HG03521 (cell line): ENCODE results near the gene PIBF1.
"Not testable (repeated sequence)": the region's sequence is repeated elsewhere in the genome, so short reads cannot be mapped to it uniquely, and the experiment has no call there.

ENCODE experiments used
- ATAC-seq: cut with Tn5 transposase; IDR thresholded peaks from one replicate; pipeline ENCODE4 v1.9.1; 2021; ENCODE audit warnings: mild to moderate bottlenecking, moderate library complexity; ENCODE audit not compliant: unreplicated experiment

Gene PIBF1

GRCh38 chr13:72896869-72897268 lies 114.9 kb downstream of the PIBF1 start:
- ATAC-seq, result no peak

- not testable (repeated sequence) for ATAC-seq
These were observed 119.6 kb downstream of the PIBF1 start for GRCh38 chr13:72901546-72901945.

- no peak for ATAC-seq
These were observed 126.5 kb downstream of the PIBF1 start for GRCh38 chr13:72908416-72908815.

GRCh38 chr13:72911981-72912380 lies 130.0 kb downstream of the PIBF1 start:
- no peak for ATAC-seq

GRCh38 chr13:72920097-72920496 lies 138.2 kb downstream of the PIBF1 start:
- no peak for ATAC-seq

- no peak for ATAC-seq
These were observed 149.4 kb downstream of the PIBF1 start for GRCh38 chr13:72931311-72931710.

GRCh38 chr13:72932250-72932649 lies 150.3 kb downstream of the PIBF1 start:
- no peak for ATAC-seq

GRCh38 chr13:72946267-72946666 lies 164.3 kb downstream of the PIBF1 start:
- ATAC-seq, result not testable (repeated sequence)

- ATAC-seq, result no peak
These were observed 170.7 kb downstream of the PIBF1 start for GRCh38 chr13:72952529-72953141.

- ATAC-seq, result no peak
These were observed 171.5 kb downstream of the PIBF1 start for GRCh38 chr13:72953391-72953965.

- ATAC-seq, result no peak
These were observed 177.7 kb downstream of the PIBF1 start for GRCh38 chr13:72959643-72960042.

GRCh38 chr13:72960114-72960513 lies 178.2 kb downstream of the PIBF1 start:
- ATAC-seq, result no peak

GRCh38 chr13:72960541-72960940 lies 178.6 kb downstream of the PIBF1 start:
- ATAC-seq, result no peak

- peak; percentile 70 for ATAC-seq
These were observed 181.8 kb downstream of the PIBF1 start for GRCh38 chr13:72963762-72964161.

GRCh38 chr13:72970301-72970880 lies 188.5 kb downstream of the PIBF1 start:
- no peak for ATAC-seq

GRCh38 chr13:72970956-72971355 lies 189.0 kb downstream of the PIBF1 start:
- ATAC-seq, result no peak

- no peak for ATAC-seq
These were observed 191.3 kb downstream of the PIBF1 start for GRCh38 chr13:72973234-72973633.

- no peak for ATAC-seq
These were observed 201.3 kb downstream of the PIBF1 start for GRCh38 chr13:72983085-72983768.

GRCh38 chr13:72985610-72986009 lies 203.7 kb downstream of the PIBF1 start:
- ATAC-seq, result no peak

- ATAC-seq, result no peak
These were observed 204.3 kb downstream of the PIBF1 start for GRCh38 chr13:72986197-72986596.

- no peak for ATAC-seq
These were observed 209.0 kb downstream of the PIBF1 start for GRCh38 chr13:72990953-72991352.

GRCh38 chr13:72998012-72998411 lies 216.1 kb downstream of the PIBF1 start:
- no peak for ATAC-seq
